Neural cell (in vitro differentiated cells): ENCODE results near the gene MYO3A. TPM values are rescaled to one million over a fixed set of nuclear protein-coding genes. Genes with fewer than 3 reads are reported as not detected.

Experiments used
- H2AFZ ChIP-seq: fragments of 200-600, 300-800 bp; sonication (generic), shearing (Covaris generic); 2 replicates; pipeline ENCODE4 v1.6.0; 2014; ENCODE audit warnings: low read depth, mild to moderate bottlenecking, antibody characterized with exemption, low read length, moderate library complexity
- H3F3A ChIP-seq: fragments of 200-600 bp; shearing (Covaris generic); 2 replicates; pipeline ENCODE4 v1.6.1; 2016; ENCODE audit warnings: mild to moderate bottlenecking, moderate library complexity, mixed read lengths, antibody characterized with exemption, low read length; ENCODE audit not compliant: insufficient read depth, poor library complexity, severe bottlenecking
- H3K27ac ChIP-seq: fragments of 200-600, 300-800 bp; sonication (generic), shearing (Covaris generic); 2 replicates; pipeline ENCODE4 v1.5.1; 2014; ENCODE audit warnings: mild to moderate bottlenecking, low read length, moderate library complexity
- H3K27me3 ChIP-seq: fragments of 300-800, 200-600 bp; sonication (generic), shearing (Covaris generic); 2 replicates; pipeline ENCODE4 v1.6.0; 2014; ENCODE audit warnings: mild to moderate bottlenecking, low read depth, low read length, moderate library complexity; ENCODE audit not compliant: insufficient read depth
- H3K36me3 ChIP-seq: fragments of 300-800, 200-600 bp; sonication (generic), shearing (Covaris generic); 2 replicates; pipeline ENCODE4 v1.5.1; 2014; ENCODE audit warnings: mild to moderate bottlenecking, antibody characterized with exemption, low read length, moderate library complexity; ENCODE audit not compliant: insufficient read depth
- H3K4me2 ChIP-seq: fragments of 300-800, 200-600 bp; sonication (generic), shearing (Covaris generic); 2 replicates; pipeline ENCODE4 v1.6.0; 2014; ENCODE audit warnings: mild to moderate bottlenecking, low read length
- H3K4me3 ChIP-seq: fragments of 300-800, 200-600 bp; sonication (generic), shearing (Covaris generic); 2 replicates; pipeline ENCODE4 v1.5.1; 2014; ENCODE audit warnings: mild to moderate bottlenecking, low read length, moderate library complexity
- H3K79me2 ChIP-seq: fragments of 200-600 bp; shearing (Covaris generic); replicated peaks from 2 replicates; pipeline ENCODE4 v1.6.0; 2014; ENCODE audit warnings: mild to moderate bottlenecking, low read length, moderate library complexity; ENCODE audit not compliant: insufficient read depth
- H3K9ac ChIP-seq: fragments of 300-800, 200-600 bp; sonication (generic), shearing (Covaris generic); 2 replicates; pipeline ENCODE4 v1.6.1; 2016; ENCODE audit warnings: mild to moderate bottlenecking, low read length, mixed read lengths
- H3K9me2 ChIP-seq: fragments of 200-600 bp; shearing (Covaris generic); 2 replicates; pipeline ENCODE4 v1.6.1; 2016; ENCODE audit warnings: mild to moderate bottlenecking, low read length, mixed read lengths; ENCODE audit not compliant: insufficient read depth
- H3K9me3 ChIP-seq: fragments of 200-600, 300-800 bp; sonication (generic), shearing (Covaris generic); 2 replicates; pipeline ENCODE4 v1.6.1; 2016; ENCODE audit warnings: mild to moderate bottlenecking, mixed run types, low read length, moderate library complexity, mixed read lengths
- H4K20me1 ChIP-seq: fragments of 200-600 bp; shearing (Covaris generic); 2 replicates; pipeline ENCODE4 v1.6.1; 2016; ENCODE audit warnings: mild to moderate bottlenecking, mixed run types; ENCODE audit not compliant: insufficient read depth
- EP300 ChIP-seq: fragments of 450-650 bp; conservative IDR thresholded peaks from 2 replicates; pipeline ENCODE4 v1.6.1; 2014; ENCODE audit warnings: antibody characterized with exemption, mild to moderate bottlenecking, moderate library complexity; ENCODE audit not compliant: poor library complexity, severe bottlenecking
- EZH2 ChIP-seq: fragments of 200-600, 300-800 bp; shearing (Covaris generic), sonication (generic); IDR thresholded peaks from 2 replicates; pipeline ENCODE4 v1.6.1; 2014; ENCODE audit warnings: antibody characterized with exemption, low read length, borderline replicate concordance, mild to moderate bottlenecking; ENCODE audit not compliant: insufficient read depth, poor library complexity, severe bottlenecking
- MXI1 ChIP-seq: fragments of 450-650 bp; conservative IDR thresholded peaks from 2 replicates; pipeline ENCODE4 v1.6.1; 2014; ENCODE audit warnings: antibody characterized with exemption, mild to moderate bottlenecking; ENCODE audit not compliant: poor library complexity, severe bottlenecking
- POLR2AphosphoS5 ChIP-seq: IDR thresholded peaks from 2 replicates; pipeline ENCODE4 v1.6.1; 2012
- RAD21 ChIP-seq: fragments of 450-650 bp; conservative IDR thresholded peaks from 2 replicates; pipeline ENCODE4 v1.6.1; 2014; ENCODE audit warnings: antibody characterized with exemption, mild to moderate bottlenecking, moderate library complexity
- REST ChIP-seq: IDR thresholded peaks from 2 replicates; pipeline ENCODE4 v1.6.1; 2012; ENCODE audit warnings: borderline replicate concordance
- SMC3 ChIP-seq: fragments of 450-650 bp; conservative IDR thresholded peaks from 2 replicates; pipeline ENCODE4 v1.6.1; 2014; ENCODE audit warnings: antibody characterized with exemption, mild to moderate bottlenecking, moderate library complexity; ENCODE audit not compliant: poor library complexity
- TAF1 ChIP-seq: IDR thresholded peaks from 2 replicates; pipeline ENCODE4 v1.6.1; 2012; ENCODE audit warnings: low read depth
- polyA plus RNA-seq: library from polyadenylated mRNA; depleted of rRNA; stranded (reverse); fragments of >200 nt; gene quantifications from 2 replicates; pipeline ENCODE4 v1.2.3, GENCODE V29; 2014
- TF ChIP-seq, protein P1 (sequence below): fragments of 450-650 bp; IDR thresholded peaks from 2 replicates; pipeline ENCODE4 v1.5.1; 2014; ENCODE audit warnings: antibody characterized with exemption, mild to moderate bottlenecking, moderate library complexity; ENCODE audit not compliant: poor library complexity, severe bottlenecking

The MYO3A gene
- polyA plus RNA-seq, 1 donor from 2014 or later: 4.1 TPM

- Histone ChIP-seq H3K27me3 (no peaks in the 10 kb centered on the region), H2AFZ (no peak overlapping the region), H3K4me2 (peak overlapping the region; percentile 91), H4K20me1 (no peaks in the 10 kb centered on the region), H3F3A (peaks cover 7% of the 10 kb centered on the region), H3K36me3 (no peaks in the 10 kb centered on the region), H3K79me2 (peaks cover 98% of the 10 kb centered on the region), H3K9ac (peak overlapping the region; percentile 99), H3K27ac (peak overlapping the region; percentile 98), H3K9me2 (no peaks in the 10 kb centered on the region), H3K4me3 (peak overlapping the region; percentile 86), H3K9me3 (no peaks in the 10 kb centered on the region)
- TF ChIP-seq EP300 (no peak), SMC3 (no peak), MXI1 (no peak), REST (peak; percentile 40), RAD21 (no peak), EZH2 (no peak), TAF1 (peak; percentile 61), POLR2AphosphoS5 (peak; percentile 70)
- TF ChIP-seq, protein P1, sequence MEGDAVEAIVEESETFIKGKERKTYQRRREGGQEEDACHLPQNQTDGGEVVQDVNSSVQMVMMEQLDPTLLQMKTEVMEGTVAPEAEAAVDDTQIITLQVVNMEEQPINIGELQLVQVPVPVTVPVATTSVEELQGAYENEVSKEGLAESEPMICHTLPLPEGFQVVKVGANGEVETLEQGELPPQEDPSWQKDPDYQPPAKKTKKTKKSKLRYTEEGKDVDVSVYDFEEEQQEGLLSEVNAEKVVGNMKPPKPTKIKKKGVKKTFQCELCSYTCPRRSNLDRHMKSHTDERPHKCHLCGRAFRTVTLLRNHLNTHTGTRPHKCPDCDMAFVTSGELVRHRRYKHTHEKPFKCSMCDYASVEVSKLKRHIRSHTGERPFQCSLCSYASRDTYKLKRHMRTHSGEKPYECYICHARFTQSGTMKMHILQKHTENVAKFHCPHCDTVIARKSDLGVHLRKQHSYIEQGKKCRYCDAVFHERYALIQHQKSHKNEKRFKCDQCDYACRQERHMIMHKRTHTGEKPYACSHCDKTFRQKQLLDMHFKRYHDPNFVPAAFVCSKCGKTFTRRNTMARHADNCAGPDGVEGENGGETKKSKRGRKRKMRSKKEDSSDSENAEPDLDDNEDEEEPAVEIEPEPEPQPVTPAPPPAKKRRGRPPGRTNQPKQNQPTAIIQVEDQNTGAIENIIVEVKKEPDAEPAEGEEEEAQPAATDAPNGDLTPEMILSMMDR: no peak
Observed at GRCh38 chr10:26217396-26218086, 283.5 kb downstream of the MYO3A start.

DNA sequence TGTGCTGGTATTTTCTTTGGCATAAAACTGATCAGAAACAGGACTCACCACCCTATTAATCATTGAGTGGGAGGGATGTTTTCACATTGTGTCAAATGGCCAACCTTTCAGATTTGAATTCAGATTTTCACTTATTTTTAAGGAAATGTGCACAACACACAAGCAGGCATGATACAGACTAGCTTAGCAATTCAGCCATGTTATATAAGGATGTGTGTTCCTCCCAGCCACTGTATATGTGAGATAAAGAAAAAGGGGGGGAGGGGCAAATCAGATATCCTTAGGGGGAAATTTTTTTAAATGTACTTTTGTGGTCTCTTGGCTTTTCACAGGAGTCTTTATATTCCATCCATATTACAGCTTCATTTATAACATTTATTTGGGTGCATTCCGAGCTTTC, 285.6 kb downstream of the MYO3A start:
- peak overlapping the region; percentile 86 for H3K4me3 ChIP-seq
- H3K4me2 ChIP-seq: peak overlapping the region; percentile 91
- H3K9ac ChIP-seq: peak overlapping the region; percentile 99
- H3K9me3 ChIP-seq: no peaks in the 10 kb centered on the region
- H2AFZ ChIP-seq: no peak overlapping the region
- H4K20me1 ChIP-seq: no peaks in the 10 kb centered on the region
- no peaks in the 10 kb centered on the region for H3F3A ChIP-seq
- no peaks in the 10 kb centered on the region for H3K9me2 ChIP-seq
- TF ChIP-seq POLR2AphosphoS5 (peak; percentile 45), REST (peak; percentile 72), RAD21 (no peak)
- H3K27ac ChIP-seq: peak overlapping the region; percentile 98
- H3K27me3 ChIP-seq: no peaks in the 10 kb centered on the region
- H3K79me2 ChIP-seq: peaks cover 97% of the 10 kb centered on the region
- H3K36me3 ChIP-seq: peaks cover 3% of the 10 kb centered on the region
